Activated CD8-positive, alpha-beta memory T cell treated with anti-CD3 and anti-CD28 coated beads, Interleukin-2, amount 10 ng/mL, durations not matched to agents 7 days and 5 days (primary cell): Measurements from ENCODE around the gene FIBP. TPM values are rescaled to one million over a fixed set of nuclear protein-coding genes. Genes with fewer than 3 reads are reported as not detected.

ENCODE experiments used
- ATAC-seq: fragments of 150-1000 bp; cut with Tn5 transposase; one replicate; pipeline ENCODE4 v1.10.0; 2021; ENCODE audit warnings: moderate library complexity
- CTCF ChIA-PET: fragments of 350-600 bp; sonication (Branson Sonifier 250); formaldehyde crosslinking; loops from one replicate; lab custom pipeline; 2021; ENCODE audit warnings: antibody characterized with exemption; lab: Charles Lee
- DNase-seq: peaks from one replicate; pipeline ENCODE4 v3.0.0-alpha.2; 2020
- H3K27ac Mint-ChIP-seq: one replicate; pipeline ENCODE4 v1.8.0; 2021; ENCODE audit warnings: mild to moderate bottlenecking, mixed read lengths
- H3K27me3 Mint-ChIP-seq: one replicate; pipeline ENCODE4 v1.8.0; 2021; ENCODE audit warnings: mixed read lengths
- H3K36me3 Mint-ChIP-seq: one replicate; pipeline ENCODE4 v1.8.0; 2021; ENCODE audit warnings: mild to moderate bottlenecking, mixed read lengths
- H3K4me1 Mint-ChIP-seq: one replicate; pipeline ENCODE4 v1.8.0; 2021; ENCODE audit warnings: mixed read lengths
- H3K4me3 Mint-ChIP-seq: one replicate; pipeline ENCODE4 v1.8.0; 2021; ENCODE audit warnings: mild to moderate bottlenecking, moderate library complexity, mixed read lengths
- H3K9me3 Mint-ChIP-seq: one replicate; pipeline ENCODE4 v1.8.0; 2022; ENCODE audit warnings: low read depth, mixed read lengths
- total RNA-seq, 2 experiments: library from RNA; stranded (reverse); gene quantifications; one replicate each; pipeline ENCODE4 v1.2.3, GENCODE V29; 2021

FIBP gene
- total RNA-seq, 2 experiments from 2014 or later, result 100 to 122 TPM

GRCh38 chr11:65919573-65920371 is 31.5 kb upstream of the FIBP start:
- H3K4me1 Mint-ChIP-seq, result peaks cover 38% of the 10 kb centered on the region
- peaks cover 28% of the 10 kb centered on the region for H3K36me3 Mint-ChIP-seq
- peak overlapping the region; percentile 88 for H3K27ac Mint-ChIP-seq
- H3K27me3 Mint-ChIP-seq, result no peaks in the 10 kb centered on the region
- peak; percentile 77 for DNase-seq
- CTCF ChIA-PET, result interaction anchor here (1.2 to 4.9 kb wide), 2 partner anchors 8 to 35 kb away, joined by 3 to 26 read pairs; no protein-coding TSS in a partner anchor
- ATAC-seq, result peak; percentile 57
- peak overlapping the region; percentile 94 for H3K4me3 Mint-ChIP-seq
- no peaks in the 10 kb centered on the region for H3K9me3 Mint-ChIP-seq

GRCh38 chr11:65919141-65919572 is 30.9 kb upstream of the FIBP start, which contains the start of gene DRAP1:
TSS of gene DRAP1 (plus strand) at chr11:65919426. CDS start at chr11:65919502, 76 bp downstream.
- Mint-ChIP-seq H3K27me3 (no peaks in the 10 kb centered on the region), H3K4me3 (peak within 1 kb of the TSS; percentile 94), H3K4me1 (peaks cover 40% of the 10 kb centered on the region), H3K27ac (peak within 1 kb of the TSS; percentile 88), H3K9me3 (no peaks in the 10 kb centered on the region), H3K36me3 (peaks cover 30% of the 10 kb centered on the region)
- DNase-seq, result peak; percentile 99
- peak; percentile 93 for ATAC-seq
- CTCF ChIA-PET, result interaction anchor here (1.6 to 4.9 kb wide), 3 partner anchors 25 to 35 kb away, joined by 4 to 26 read pairs (median 10); no protein-coding TSS in a partner anchor

GRCh38 chr11:65918211-65919140 is 30.2 kb upstream of the FIBP start, which contains the start of gene C11orf68:
TSS of gene C11orf68 (minus strand) at chr11:65919062. CDS start at chr11:65919031, 31 bp downstream.
- peak within 1 kb of the TSS; percentile 94 for H3K4me3 Mint-ChIP-seq
- no peaks in the 10 kb centered on the region for H3K27me3 Mint-ChIP-seq
- H3K4me1 Mint-ChIP-seq, result peaks cover 40% of the 10 kb centered on the region
- H3K9me3 Mint-ChIP-seq, result no peaks in the 10 kb centered on the region
- peak; percentile 62 for ATAC-seq
- peaks cover 29% of the 10 kb centered on the region for H3K36me3 Mint-ChIP-seq
- CTCF ChIA-PET, result interaction anchor here (0.7 to 2.5 kb wide), 8 partner anchors 14 to 138 kb away, joined by 3 to 10 read pairs (median 6); partner anchors contain the start of genes CCDC85B and FIBP
- peak within 1 kb of the TSS; percentile 88 for H3K27ac Mint-ChIP-seq
- DNase-seq, result no peak

- Mint-ChIP-seq H3K27ac (peak overlapping the region; percentile 86), H3K27me3 (no peaks in the 10 kb centered on the region), H3K4me3 (peak overlapping the region; percentile 94), H3K4me1 (peaks cover 36% of the 10 kb centered on the region), H3K36me3 (peaks cover 22% of the 10 kb centered on the region), H3K9me3 (no peaks in the 10 kb centered on the region)
- ATAC-seq (no peak), DNase-seq (no peak)
- CTCF ChIA-PET, result interaction anchor here (0.7 to 2.5 kb wide), 9 partner anchors 9 to 137 kb away, joined by 3 to 10 read pairs (median 4); partner anchors contain the start of genes CCDC85B and FIBP
Observed at GRCh38 chr11:65917434-65918210, 29.4 kb upstream of the FIBP start.

- CTCF ChIA-PET, result interaction anchor here (0.9 to 2.5 kb wide), 4 partner anchors 8 to 33 kb away, joined by 3 to 10 read pairs (median 8); partner anchors contain the start of gene FIBP
- Mint-ChIP-seq H3K9me3 (no peaks in the 10 kb centered on the region), H3K36me3 (peaks cover 18% of the 10 kb centered on the region), H3K4me3 (peak overlapping the region; percentile 35), H3K4me1 (peaks cover 32% of the 10 kb centered on the region), H3K27me3 (no peaks in the 10 kb centered on the region), H3K27ac (peak overlapping the region; percentile 25)
- DNase-seq (no peak), ATAC-seq (no peak)
Observed at GRCh38 chr11:65917077-65917433, 28.8 kb upstream of the FIBP start.

- CTCF ChIA-PET, result interaction anchor here (0.9 to 2.5 kb wide), 2 partner anchors 16 to 26 kb away, joined by 3 to 9 read pairs; partner anchors contain the start of gene CCDC85B
- Mint-ChIP-seq H3K27me3 (no peaks in the 10 kb centered on the region), H3K4me3 (no peak overlapping the region), H3K27ac (no peak overlapping the region), H3K9me3 (no peaks in the 10 kb centered on the region), H3K4me1 (peaks cover 32% of the 10 kb centered on the region), H3K36me3 (peaks cover 17% of the 10 kb centered on the region)
- DNase-seq, result no peak
- ATAC-seq, result no peak
Observed at GRCh38 chr11:65916391-65916790, 28.1 kb upstream of the FIBP start.

GRCh38 chr11:65915821-65916251 is 27.6 kb upstream of the FIBP start:
- DNase-seq (no peak), ATAC-seq (no peak)
- Mint-ChIP-seq H3K4me3 (no peak overlapping the region), H3K27me3 (no peaks in the 10 kb centered on the region), H3K36me3 (peaks cover 16% of the 10 kb centered on the region), H3K9me3 (no peaks in the 10 kb centered on the region), H3K27ac (no peak overlapping the region), H3K4me1 (peaks cover 32% of the 10 kb centered on the region)
- CTCF ChIA-PET, result interaction anchor here (0.9 kb wide), 1 partner anchor 25 kb away, joined by 3 read pairs; the partner anchor contains the start of gene CCDC85B

- DNase-seq (no peak), ATAC-seq (no peak)
- CTCF ChIA-PET, result interaction anchor here (0.9 kb wide), 1 partner anchor 25 kb away, joined by 3 read pairs; the partner anchor contains the start of gene CCDC85B
- no peaks in the 10 kb centered on the region for H3K9me3 Mint-ChIP-seq
- no peak overlapping the region for H3K4me3 Mint-ChIP-seq
- H3K36me3 Mint-ChIP-seq, result peaks cover 11% of the 10 kb centered on the region
- peaks cover 26% of the 10 kb centered on the region for H3K4me1 Mint-ChIP-seq
- no peaks in the 10 kb centered on the region for H3K27me3 Mint-ChIP-seq
- H3K27ac Mint-ChIP-seq, result no peak overlapping the region
Observed at GRCh38 chr11:65915101-65915820, 27.0 kb upstream of the FIBP start.

- CTCF ChIA-PET, result interaction anchor here (1.2 to 2.1 kb wide), 3 partner anchors 15 to 28 kb away, joined by 4 to 14 read pairs (median 6); partner anchors contain the start of gene CCDC85B
Observed at GRCh38 chr11:65912845-65913244, 24.6 kb upstream of the FIBP start.

GRCh38 chr11:65911682-65912568 is 23.7 kb upstream of the FIBP start:
- H3K4me3 Mint-ChIP-seq, result no peak overlapping the region
- H3K27me3 Mint-ChIP-seq, result peaks cover 2% of the 10 kb centered on the region
- no peak overlapping the region for H3K27ac Mint-ChIP-seq
- ATAC-seq, result no peak
- H3K36me3 Mint-ChIP-seq, result peaks cover 5% of the 10 kb centered on the region
- H3K9me3 Mint-ChIP-seq, result no peaks in the 10 kb centered on the region
- no peak for DNase-seq
- CTCF ChIA-PET, result interaction anchor here (1.2 to 2.3 kb wide), 6 partner anchors 16 to 52 kb away, joined by 4 to 14 read pairs (median 4); partner anchors contain the start of genes CCDC85B and FIBP
- peaks cover 26% of the 10 kb centered on the region for H3K4me1 Mint-ChIP-seq

More at GRCh38 chr11:65912845-65913244, 24.6 kb upstream of the FIBP start:
- Mint-ChIP-seq H3K36me3 (peaks cover 9% of the 10 kb centered on the region), H3K4me3 (no peak overlapping the region), H3K27ac (no peak overlapping the region), H3K27me3 (no peaks in the 10 kb centered on the region), H3K9me3 (no peaks in the 10 kb centered on the region), H3K4me1 (peaks cover 31% of the 10 kb centered on the region)
- ATAC-seq, result no peak
- DNase-seq, result no peak
